GM20431 (cell line): ENCODE results near the gene CROCC.
"Not testable (repeated sequence)": the region's sequence is repeated elsewhere in the genome, so short reads cannot be mapped to it uniquely, and the experiment has no call there.

Experiments used
- in situ Hi-C: fragments of 300-500 bp; cut with MseI, MboI; formaldehyde crosslinking; loops from one replicate; pipeline ENCODE4 v1.15.0; 2020; ENCODE audit warnings: low sequenced_read_pairs; ENCODE audit not compliant: unreplicated experiment

The CROCC gene

DNA sequence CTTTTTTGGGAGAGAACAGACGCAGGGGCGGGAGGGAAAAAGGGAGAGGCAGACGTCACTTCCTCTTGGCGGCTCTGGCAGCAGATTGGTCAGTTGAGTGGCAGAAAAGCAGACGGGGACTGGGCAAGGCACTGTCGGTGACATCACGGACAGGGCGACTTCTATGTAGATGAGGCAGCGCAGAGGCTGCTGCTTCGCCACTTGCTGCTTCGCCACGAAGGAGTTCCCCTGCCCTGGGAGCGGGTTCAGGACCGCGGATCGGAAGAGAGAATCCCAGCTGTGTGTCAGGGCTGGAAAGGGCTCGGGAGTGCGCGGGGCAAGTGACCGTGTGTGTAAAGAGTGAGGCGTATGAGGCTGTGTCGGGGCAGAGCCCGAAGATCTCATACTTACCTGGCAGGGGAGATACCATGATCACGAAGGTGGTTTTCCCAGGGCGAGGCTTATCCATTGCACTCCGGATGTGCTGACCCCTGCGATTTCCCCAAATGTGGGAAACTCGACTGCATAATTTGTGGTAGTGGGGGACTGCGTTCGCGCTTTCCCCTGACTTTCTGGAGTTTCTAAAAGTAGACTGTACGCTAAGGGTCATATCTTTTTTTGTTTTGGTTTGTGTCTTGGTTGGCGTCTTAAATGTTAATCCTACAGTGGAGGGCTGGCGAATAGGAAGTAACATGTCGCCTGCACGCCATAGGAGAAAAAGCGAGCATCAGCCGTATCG, 26.0 kb upstream of the CROCC start, which contains the start of gene RNU1-2:
Gene RNU1-2 (plus strand): TSS at position 383 of the 718 bp plus-strand sequence.
- in situ Hi-C loops, result not testable (repeated sequence)

DNA sequence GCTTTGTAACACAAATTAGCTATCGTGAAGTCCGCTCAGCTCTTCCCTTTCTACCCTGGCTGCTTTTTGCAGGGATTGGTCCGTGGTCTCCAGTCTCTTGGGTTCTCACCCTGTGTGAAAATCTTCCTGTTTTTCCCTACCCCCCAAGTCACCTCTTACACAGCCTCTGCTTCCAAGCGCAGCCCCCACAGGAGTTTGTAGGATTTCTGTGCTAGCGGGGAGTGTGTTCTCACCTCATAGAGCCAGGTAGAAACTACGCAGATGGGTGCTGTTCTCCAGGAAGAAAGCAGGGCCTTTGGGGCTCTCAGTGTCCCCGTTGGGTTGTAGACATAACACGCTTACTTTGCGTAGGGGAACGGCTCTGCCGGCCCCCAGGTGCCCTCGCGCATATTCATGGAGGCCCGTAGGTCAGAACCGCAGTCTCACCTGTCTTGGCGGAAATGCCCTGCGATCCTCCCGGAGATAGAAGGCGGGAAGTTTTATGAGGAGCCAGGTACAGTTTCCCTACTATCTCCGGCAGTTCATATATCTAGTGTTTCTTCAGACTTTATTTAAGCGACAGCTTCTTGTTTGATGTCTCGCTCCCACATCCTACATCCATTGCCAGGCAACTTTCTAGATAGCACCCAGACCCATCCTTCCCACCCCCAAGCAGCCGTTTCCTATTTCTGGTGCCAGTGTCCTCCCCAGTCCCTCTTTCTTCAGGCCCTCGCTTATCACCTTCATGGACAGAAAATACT, 25.2 kb upstream of the CROCC start:
- in situ Hi-C loops, result not testable (repeated sequence)

DNA sequence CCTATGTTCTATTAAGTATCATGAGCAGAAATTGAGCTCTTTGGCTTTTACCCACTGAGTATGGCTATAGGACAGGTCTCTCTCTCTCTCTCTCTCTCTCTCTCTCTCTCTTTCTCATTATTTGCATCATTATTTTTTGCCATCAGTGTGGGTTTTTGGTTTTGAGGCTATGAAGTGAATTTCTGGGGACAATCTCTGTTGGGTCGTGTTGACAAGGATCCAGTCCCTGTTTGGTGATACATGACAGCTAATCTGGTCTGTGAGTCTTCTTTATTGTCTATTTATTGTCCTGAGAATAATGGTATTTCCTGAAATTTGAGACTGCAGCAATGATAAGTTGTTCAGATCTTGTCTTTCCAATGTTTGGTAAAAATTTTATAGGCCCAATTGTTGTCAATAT, 24.1 kb upstream of the CROCC start:
- in situ Hi-C loops, result not testable (repeated sequence)

DNA sequence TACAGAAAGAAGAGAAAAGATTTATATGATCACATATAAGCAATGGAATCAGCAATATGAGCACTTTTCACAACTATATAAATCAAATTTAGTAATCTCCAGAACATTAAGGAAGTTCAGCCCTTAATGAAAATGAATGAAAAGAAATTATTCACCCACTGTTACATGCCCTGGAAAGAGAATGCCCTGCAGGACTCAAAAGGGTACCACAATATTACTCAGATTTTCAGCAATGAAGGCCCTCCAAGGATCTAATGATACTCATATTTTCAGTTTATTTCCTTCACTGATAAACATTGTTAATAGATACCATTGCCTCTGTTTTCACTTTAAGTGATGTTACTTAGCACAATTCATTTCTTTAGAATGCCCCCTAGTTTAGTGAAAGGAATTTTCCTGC, 23.4 kb upstream of the CROCC start:
- in situ Hi-C loops, result not testable (repeated sequence)

DNA sequence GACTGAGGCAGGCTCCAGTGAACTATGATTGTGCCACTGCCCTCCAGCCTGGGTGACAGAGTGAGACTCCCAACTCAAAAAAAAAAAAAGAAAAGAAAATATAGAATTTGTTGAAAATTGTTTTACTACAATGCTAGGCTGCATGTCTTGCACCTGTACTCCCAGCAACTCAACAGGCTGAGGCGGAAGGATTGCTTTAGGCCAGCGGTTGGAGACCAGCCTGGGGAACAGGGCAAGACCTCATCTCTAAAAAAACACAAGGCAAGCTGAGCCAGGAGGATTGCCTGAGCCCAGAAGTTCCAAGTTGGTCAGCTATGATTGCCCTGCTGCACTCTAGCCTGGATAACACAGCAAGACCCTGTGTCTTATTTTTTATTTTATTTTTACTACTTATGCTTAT, 22.7 kb upstream of the CROCC start:
- in situ Hi-C loops, result not testable (repeated sequence)

DNA sequence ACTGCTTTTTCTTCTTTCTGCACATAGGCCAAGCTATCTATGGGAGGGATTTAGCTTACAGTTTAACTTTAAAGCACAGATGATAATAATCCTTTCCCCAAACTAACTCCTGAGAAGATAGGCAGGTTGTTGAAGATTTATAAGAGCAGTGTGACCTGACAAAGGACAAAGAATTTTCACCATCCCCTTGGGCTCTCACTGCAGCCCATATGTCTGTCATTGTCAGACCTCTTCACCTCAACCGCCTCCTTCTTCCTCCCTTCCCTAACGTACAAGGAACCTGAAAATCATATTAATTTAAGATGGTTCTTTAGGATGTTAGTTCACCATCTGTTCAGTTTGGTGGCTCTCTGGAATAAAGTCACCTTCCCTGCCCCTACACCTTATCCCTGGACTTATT, 21.0 kb upstream of the CROCC start:
- in situ Hi-C loops, result no loop called here

DNA sequence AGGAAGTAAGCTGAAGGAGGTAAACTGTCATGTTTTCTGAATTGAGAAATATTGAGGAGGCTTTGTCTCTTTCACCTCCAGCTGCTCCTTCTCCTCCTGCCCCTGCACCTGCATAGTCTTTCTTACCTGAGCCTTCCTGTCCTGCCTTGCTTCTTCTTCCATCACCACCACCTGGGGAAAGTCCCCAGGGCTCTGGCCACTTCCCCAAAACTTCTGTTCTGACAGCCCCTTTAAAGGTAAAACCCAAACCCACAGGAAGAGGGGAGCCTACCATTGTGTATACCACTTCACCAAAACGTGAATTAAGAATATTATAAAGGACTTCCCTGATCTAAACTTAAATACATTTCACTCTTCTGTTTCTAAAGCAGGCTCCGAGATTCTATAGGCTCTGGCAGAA, 20.4 kb upstream of the CROCC start:
- in situ Hi-C loops, result not testable (repeated sequence)

DNA sequence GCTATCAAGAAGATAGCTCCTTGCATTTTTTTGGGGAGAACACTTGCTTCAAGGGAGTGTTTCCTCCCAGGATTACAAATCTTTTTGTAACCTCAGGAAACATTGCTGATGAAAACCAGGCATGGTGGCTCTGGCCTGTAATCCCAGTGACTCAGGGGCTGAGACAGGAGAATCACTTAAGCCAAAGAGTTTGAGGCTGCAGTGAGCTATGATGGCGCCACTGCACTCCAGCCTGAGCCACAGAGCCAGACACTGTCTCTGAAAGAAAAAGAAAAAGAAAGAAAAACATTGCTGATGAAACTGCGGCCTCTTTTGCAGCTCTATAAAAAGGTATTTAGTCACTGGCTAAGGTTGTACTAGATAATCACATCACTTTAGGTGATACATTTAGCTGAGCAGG, 18.7 kb upstream of the CROCC start:
- in situ Hi-C loops, result no loop called here

DNA sequence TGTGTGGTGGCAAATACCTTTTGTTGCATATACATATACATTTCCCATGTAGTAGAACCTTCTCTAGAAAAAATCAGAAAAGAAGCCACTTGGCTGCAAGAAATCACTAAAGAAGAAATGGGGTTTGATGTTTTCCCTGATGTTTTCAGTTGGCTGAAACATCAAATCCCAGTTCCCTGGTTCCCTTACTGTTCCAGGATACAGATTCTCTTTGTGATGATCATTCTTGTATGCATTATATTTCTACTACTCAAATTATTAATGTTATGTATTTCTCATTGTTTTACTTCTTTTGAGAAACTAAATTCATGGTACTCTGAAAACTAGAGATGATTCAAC, 18.3 kb upstream of the CROCC start:
- in situ Hi-C loops, result no loop called here

DNA sequence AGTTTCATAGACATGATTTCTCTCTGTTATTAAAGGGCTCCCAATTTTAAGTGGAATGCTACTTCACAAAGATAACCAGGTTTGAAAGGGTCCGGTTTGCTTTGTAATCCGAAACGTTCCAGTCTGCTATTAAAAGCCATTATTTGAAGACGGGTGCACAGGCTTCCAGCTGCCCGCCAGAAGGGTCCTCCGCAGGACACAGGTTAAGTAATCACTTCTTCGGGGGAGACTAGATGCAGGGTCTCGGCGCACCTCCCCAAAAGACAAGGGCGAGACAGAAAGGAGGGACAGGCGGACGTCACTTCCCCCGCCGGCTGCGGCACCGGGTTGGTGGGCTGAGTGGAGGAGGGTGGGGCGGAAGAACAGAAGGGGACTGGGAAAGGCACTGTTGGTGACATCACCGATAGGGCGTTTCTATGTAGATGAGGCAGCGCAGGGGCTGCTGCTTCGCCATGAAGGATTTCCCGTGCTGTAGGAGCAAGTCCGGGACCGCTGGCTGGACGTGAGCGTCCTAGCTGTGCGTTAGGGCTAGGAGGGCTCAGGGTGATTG, 17.1 kb upstream of the CROCC start:
- in situ Hi-C loops, result no loop called here

DNA sequence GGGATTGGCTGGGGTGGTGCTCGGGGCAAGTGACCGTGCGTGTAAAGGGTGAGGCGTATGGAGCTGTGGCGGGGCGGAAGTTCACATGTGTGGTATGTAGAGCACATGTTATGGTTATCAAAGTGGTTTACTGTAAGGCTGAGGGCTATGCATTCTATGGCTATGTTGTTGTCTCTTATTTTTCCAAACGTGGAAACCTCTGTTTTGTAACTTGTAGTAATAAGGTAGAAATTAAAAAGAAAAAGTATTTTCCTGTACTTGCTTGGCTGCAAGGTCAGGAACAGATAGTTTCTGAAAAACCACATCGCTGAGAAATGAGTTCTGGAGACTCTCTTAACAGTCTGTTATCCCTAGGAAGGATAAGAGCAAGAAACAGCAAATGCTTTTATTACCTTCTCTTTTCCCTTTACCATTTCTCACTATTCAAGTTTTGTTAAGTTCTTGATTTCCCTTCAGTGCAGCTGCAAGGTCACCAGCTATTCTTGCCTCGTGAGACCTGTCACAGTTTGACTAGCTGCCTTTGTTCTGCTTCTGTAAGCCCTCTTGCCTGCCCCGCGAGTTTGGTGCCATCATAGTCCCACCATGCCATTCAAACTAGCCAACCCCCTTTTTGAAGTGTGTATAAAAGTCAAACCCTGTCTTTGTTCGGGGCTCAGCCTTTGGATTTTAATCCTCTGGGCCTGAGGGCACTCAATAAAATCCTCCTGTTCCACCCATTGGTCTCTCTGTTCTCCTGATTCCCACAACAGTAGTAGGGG, 16.4 kb upstream of the CROCC start:
- in situ Hi-C loops, result no loop called here

DNA sequence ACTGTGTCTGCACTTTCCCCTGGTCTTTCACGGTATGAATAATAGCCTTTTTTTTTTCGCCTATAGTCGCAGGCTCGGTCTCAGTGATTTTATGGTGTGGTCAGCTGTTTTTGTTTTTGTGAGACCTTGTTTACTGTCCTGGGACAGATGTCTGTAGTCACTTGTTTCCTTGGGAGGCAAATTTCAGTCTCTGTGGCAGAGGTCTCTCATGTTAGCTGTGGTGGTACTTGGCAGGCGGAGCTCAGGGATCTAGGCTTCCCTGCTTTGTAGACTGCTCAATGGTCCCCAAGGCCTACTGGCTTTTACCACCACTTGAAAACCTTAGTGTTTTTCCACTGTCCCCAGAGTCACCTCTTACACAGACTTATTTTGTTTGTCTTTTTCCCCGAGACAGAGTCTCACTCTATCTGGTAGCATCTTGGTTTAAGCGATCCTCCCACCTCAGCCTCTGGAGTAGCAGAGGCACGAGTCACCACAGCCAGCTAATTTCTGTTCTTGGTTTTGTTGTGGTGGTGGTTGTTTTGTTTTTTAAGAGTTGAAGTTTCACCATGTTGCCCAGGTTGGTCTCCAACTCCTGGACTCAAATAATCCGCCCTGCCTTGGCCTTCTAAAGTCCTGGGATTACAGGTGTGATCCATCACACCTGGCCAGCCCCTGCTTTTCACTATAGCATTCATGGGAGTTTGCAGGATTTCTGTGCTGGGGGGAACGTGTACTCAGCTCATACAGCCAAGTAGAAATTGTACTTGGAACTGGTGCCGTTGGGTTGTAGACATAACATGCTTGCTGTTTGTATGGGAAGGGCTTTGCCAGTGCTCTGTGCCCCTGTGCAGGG, 15.6 kb upstream of the CROCC start:
- in situ Hi-C loops, result no loop called here

DNA sequence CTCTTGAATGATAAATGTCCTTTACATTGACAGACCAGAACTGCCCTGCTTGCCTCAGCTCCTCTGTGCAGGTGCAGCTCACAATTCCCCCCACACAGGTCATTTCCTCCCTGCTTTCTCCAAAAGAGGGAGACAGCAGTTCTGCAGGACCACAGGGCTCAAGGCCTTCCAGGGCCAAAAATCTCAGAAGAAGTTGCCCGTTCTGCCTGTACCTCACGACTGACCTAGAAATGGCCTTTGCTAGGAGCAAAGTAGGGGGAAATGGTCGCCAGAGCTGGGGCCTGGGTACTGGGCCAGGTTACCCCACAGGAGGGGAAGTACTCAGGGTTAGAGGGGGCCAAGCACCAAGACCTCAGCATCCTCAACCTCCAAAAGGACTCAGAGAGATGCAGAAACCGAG, 14.9 kb upstream of the CROCC start:
- in situ Hi-C loops, result no loop called here

DNA sequence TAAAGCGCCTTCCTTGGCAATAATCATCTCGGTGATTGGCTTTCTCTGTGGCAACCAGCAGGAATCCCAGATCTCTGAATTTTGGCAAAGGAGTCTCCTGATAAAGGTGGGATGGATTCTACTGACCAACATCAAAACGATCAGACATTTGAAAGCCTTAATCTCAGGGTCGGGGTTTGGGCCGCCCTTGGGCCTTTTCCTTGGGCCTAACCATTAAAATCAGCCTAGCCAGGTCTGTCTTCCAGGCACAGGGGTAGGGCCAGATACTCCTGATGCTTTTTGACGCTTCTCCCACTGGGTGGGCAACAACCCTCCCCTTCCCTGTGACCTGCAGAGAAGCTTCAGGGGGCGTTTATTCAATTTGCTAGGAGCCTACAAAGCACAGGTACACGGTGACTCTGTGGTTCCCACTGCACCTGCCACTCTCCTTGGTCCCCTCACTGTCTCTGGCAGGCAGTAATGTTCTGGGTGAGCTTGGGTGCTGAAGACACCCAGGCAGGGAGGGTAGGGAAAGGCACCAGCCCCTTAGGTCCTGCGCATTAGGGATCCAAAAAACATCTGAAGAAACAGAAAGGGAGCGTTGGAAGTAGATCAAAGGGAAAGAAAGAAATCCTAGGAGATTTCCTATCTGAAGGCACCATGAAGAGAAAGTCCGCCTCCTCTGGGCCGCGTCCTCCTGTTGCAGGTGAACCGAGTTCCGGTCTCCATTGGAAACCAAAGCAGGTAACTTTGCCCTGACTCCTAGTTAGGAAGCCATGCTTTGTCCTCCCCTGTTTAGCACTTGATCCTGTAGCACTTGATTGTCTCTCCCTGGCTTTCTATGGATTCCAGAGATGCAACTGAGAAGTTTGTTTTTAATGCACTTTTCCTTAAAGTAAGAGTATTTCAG, 13.6 kb upstream of the CROCC start:
- in situ Hi-C loops, result no loop called here

DNA sequence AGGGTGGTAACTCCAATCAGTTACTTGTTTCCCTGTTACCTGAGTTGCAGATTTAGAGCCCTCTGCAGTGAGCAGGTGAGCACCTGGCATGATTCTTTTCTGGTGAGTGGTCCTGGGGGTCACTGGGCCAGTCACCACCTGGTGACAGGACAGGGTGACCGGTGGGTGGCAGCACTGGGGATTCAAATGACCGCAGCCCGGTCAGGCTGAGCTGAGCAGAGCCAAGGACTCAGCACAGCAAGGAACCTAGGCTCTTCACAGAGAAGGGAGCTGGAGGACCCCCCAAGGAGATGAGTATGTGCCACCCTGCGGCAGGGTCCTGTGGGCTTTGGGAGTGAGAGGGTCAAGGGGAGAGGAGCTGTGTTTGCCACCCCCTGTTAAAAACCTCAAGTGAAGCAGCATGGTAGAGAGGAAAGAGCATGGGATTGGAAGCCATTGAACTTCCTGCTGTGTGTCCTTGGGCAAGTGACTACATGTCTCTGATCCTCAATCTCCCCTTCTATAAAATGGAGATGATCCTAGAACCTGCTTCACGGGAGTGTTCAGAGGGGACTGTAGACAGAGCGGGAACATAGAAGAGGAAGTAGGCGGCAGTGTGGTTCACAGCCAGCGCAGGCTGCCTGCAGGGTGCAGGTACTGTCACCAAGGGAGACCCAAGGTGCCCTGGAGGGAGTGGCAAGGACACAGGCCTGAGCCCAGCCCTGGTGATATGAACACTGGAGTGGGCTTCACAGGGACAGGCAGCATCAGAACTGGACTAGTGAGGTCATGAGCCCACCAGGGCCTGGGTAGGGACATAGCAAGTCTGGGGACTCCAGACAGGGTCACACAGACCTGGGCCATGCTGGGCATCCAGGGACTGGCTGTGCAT, 9.6 kb upstream of the CROCC start:
- in situ Hi-C loops, result not testable (repeated sequence)

DNA sequence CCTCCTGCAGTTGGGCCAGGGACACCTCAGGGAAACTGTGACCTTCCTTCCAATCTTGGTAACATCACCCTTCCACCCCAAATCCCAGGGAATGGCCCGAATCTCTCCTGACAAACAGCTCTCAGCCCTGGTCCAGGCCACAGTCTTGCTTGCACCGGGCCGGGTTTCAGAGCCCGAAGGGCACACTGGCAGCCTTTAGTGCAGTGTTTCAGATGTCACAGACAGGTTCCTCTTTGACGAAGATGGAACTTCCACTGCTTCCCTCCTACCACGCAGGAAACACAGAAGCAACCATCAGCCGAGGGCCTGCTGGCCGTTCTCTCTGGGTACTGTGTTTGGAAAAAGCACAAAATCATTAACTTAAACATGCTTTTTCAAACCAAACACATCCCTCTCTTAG, 9.0 kb upstream of the CROCC start:
- in situ Hi-C loops, result not testable (repeated sequence)

DNA sequence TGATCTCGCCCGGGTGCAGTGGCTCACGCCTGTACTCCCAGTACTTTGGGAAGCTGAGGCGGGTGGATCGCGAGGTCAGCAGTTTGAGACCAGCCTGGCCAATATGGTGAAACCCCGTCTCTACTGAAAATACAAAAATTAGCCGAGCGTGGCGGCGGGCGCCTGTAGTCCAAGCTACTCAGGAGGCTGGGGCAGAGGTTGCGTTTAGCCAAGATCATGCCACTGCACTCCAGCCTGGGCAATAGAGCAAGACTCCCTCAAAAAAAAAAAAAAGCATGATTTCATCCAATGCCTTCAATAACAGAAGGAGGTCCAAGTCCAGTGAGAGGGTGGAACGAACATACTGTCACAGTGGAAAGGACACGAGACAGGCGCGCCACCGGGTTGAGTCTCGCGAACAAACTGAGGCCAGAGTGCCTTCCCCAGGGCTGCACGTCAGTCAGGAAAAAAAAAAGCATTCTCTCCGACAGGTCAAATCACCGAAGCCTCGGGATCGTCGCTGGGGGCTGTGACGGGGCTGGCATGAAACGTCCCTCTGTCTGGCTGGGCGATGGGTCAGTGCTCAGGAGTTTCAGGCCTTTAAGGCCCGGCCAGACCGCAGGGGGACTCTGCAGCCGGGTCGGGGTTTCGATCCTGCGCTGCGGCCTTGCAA, 8.4 kb upstream of the CROCC start:
- in situ Hi-C loops, result no loop called here
